ENCODE measurements around the gene MMP14. TPM values are rescaled to one million over a fixed set of nuclear protein-coding genes. Genes with fewer than 3 reads are reported as not detected.
A peak's percentile ranks its signal among the peaks of the same experiment; 100 is the strongest.

The MMP14 gene
- total and polyA plus RNA-seq, 2 of the 8 experiments (the other 6 are each of a cell fraction or from before 2014, with no cell fraction given): 58.2 to 86.8 TPM

- TF ChIP-seq SIX5 (IDR thresholded peaks at IDR 0.05; ENCODE audit: low read depth, low read length): peak; percentile 12; the same call in 1 of the 2 replicates
- peak in 1 of 2 experiments; percentile 43; a peak in 1 of 4 replicates for TF ChIP-seq SIN3A (conservative IDR thresholded peaks at IDR 0.05 in 1 of 2, IDR thresholded peaks at IDR 0.05 in 1 of 2; ENCODE audit: low read depth in 1 of 2, low read length in 2 of 2)
- no peak for TF ChIP-seq TCF12 (IDR thresholded peaks at IDR 0.05; ENCODE audit: low read depth, low read length)
- no peak for TF ChIP-seq CREB1 (IDR thresholded peaks at IDR 0.05)
- TF ChIP-seq YY1 (IDR thresholded peaks at IDR 0.05; ENCODE audit: low read depth, low read length): peak; percentile 99
- 0 out of 3 replicates have a peak, but pooled peaks of 1 of the 2 experiments have one; percentile 29 for TF ChIP-seq EP300 (IDR thresholded peaks at IDR 0.05; ENCODE audit: borderline replicate concordance in 1 of 2, low read depth in 2 of 2, low read length in 2 of 2)
- no peak for TF ChIP-seq RAD21 (IDR thresholded peaks at IDR 0.05 in 1 of 2, conservative IDR thresholded peaks at IDR 0.05 in 1 of 2; ENCODE audit: low read depth in 2 of 2, low read length in 2 of 2)
- TF ChIP-seq ASH2L (IDR thresholded peaks at IDR 0.05; ENCODE audit: low read length): peak; percentile 82
- peak; percentile 72; the same call in 1 of the 2 replicates for TF ChIP-seq KDM5A (IDR thresholded peaks at IDR 0.05; ENCODE audit: low read length)
- TF ChIP-seq BACH1 (IDR thresholded peaks at IDR 0.05; ENCODE audit: low read length): peak; percentile 82
- TF ChIP-seq PHF8 (conservative IDR thresholded peaks at IDR 0.05; ENCODE audit: low read depth, low read length): peak; percentile 74
These were observed 6.5 kb upstream of the MMP14 start, which contains the start of gene MRPL52 (continued) for GRCh38 chr14:22829661-22830442.

All from H1 (cell line).